H9 (cell line): ENCODE results near the gene DNAJC12. TPM values are rescaled to one million over a fixed set of nuclear protein-coding genes. Genes with fewer than 3 reads are reported as not detected.
"Not testable (repeated sequence)": the region's sequence is repeated elsewhere in the genome, so short reads cannot be mapped to it uniquely, and the experiment has no call there.

ENCODE experiments used
- DNase-seq: peaks from one replicate; pipeline ENCODE4 v3.0.0-alpha.2; 2017
- H2AFZ ChIP-seq: one replicate; pipeline ENCODE4 v1.6.1; 2013; ENCODE audit warnings: mild to moderate bottlenecking, low read length, control low read depth, moderate library complexity
- H2AK5ac ChIP-seq: 2 replicates; pipeline ENCODE4 v1.6.1; 2013; ENCODE audit warnings: low read length, control low read depth, mixed read lengths; ENCODE audit not compliant: insufficient read length
- H2BK120ac ChIP-seq: one replicate; pipeline ENCODE4 v1.6.1; 2013; ENCODE audit warnings: low read depth, mild to moderate bottlenecking, low read length, control low read depth, inconsistent platforms; ENCODE audit not compliant: poor library complexity, severe bottlenecking
- H2BK12ac ChIP-seq: 2 replicates; pipeline ENCODE4 v1.6.1; 2013; ENCODE audit warnings: low read length, control low read depth, mixed read lengths, low read depth; ENCODE audit not compliant: insufficient read length
- H2BK15ac ChIP-seq: 2 replicates; pipeline ENCODE4 v1.6.1; 2013; ENCODE audit warnings: low read depth, low read length, control low read depth
- H2BK20ac ChIP-seq: one replicate; pipeline ENCODE4 v1.6.1; 2013; ENCODE audit warnings: low read depth, mild to moderate bottlenecking, low read length, control low read depth, inconsistent platforms; ENCODE audit not compliant: poor library complexity, severe bottlenecking
- H2BK5ac ChIP-seq: 2 replicates; pipeline ENCODE4 v1.6.1; 2013; ENCODE audit warnings: low read length, control low read depth, mixed read lengths; ENCODE audit not compliant: insufficient read length
- H3K14ac ChIP-seq: 2 replicates; pipeline ENCODE4 v1.6.1; 2013; ENCODE audit warnings: low read length, control low read depth; ENCODE audit not compliant: insufficient read depth
- H3K18ac ChIP-seq: 2 replicates; pipeline ENCODE4 v1.6.1; 2013; ENCODE audit warnings: low read depth, mild to moderate bottlenecking, mixed read lengths, low read length, control low read depth; ENCODE audit not compliant: insufficient read length
- H3K23ac ChIP-seq: 2 replicates; pipeline ENCODE4 v1.6.1; 2013; ENCODE audit warnings: low read length, control low read depth, mixed read lengths, low read depth; ENCODE audit not compliant: insufficient read length
- H3K23me2 ChIP-seq: 2 replicates; pipeline ENCODE4 v1.6.1; 2013; ENCODE audit warnings: low read depth, mild to moderate bottlenecking, mixed read lengths, low read length, control low read depth; ENCODE audit not compliant: insufficient read length, poor library complexity, severe bottlenecking
- H3K27ac ChIP-seq: 2 replicates; pipeline ENCODE4 v1.5.1; 2013; ENCODE audit warnings: low read length, control low read depth, mixed read lengths, low read depth; ENCODE audit not compliant: insufficient read length
- H3K27me3 ChIP-seq: 2 replicates; pipeline ENCODE4 v1.6.1; 2013; ENCODE audit warnings: low read length, control low read depth, inconsistent platforms; ENCODE audit not compliant: insufficient read depth
- H3K4ac ChIP-seq: 2 replicates; pipeline ENCODE4 v1.6.1; 2013; ENCODE audit warnings: low read depth, mild to moderate bottlenecking, control low read depth, inconsistent platforms, low read length, moderate library complexity
- H3K4me1 ChIP-seq: 2 replicates; pipeline ENCODE4 v1.6.1; 2013; ENCODE audit warnings: low read length, control low read depth, inconsistent platforms; ENCODE audit not compliant: insufficient read depth
- H3K4me2 ChIP-seq: 2 replicates; pipeline ENCODE4 v1.6.1; 2013; ENCODE audit warnings: low read length, control low read depth, mixed read lengths; ENCODE audit not compliant: insufficient read length, insufficient read depth
- H3K56ac ChIP-seq: 2 replicates; pipeline ENCODE4 v1.6.1; 2013; ENCODE audit warnings: low read depth, mild to moderate bottlenecking, mixed read lengths, low read length, control low read depth; ENCODE audit not compliant: insufficient read length
- H3K79me1 ChIP-seq: 2 replicates; pipeline ENCODE4 v1.6.1; 2013; ENCODE audit warnings: low read depth, mild to moderate bottlenecking, moderate library complexity, low read length, control low read depth, inconsistent platforms; ENCODE audit not compliant: insufficient read depth, poor library complexity, severe bottlenecking
- H3K79me2 ChIP-seq: 2 replicates; pipeline ENCODE4 v1.6.1; 2013; ENCODE audit warnings: low read length, control low read depth, inconsistent platforms; ENCODE audit not compliant: insufficient read depth
- H3K9ac ChIP-seq: 2 replicates; pipeline ENCODE4 v1.6.1; 2013; ENCODE audit warnings: low read length, control low read depth, mixed read lengths; ENCODE audit not compliant: insufficient read length; ENCODE audit errors: extremely low read depth
- H3K9me3 ChIP-seq: one replicate; pipeline ENCODE4 v1.6.1; 2013; ENCODE audit warnings: low read depth, low read length, inconsistent platforms; ENCODE audit not compliant: control insufficient read depth
- H3T11ph ChIP-seq: one replicate; pipeline ENCODE4 v1.6.1; 2013; ENCODE audit warnings: mild to moderate bottlenecking, low read length, control low read depth, inconsistent platforms
- H4K20me1 ChIP-seq: one replicate; pipeline ENCODE4 v1.6.1; 2013; ENCODE audit not compliant: control insufficient read depth, insufficient read length, insufficient read depth
- H4K5ac ChIP-seq: 2 replicates; pipeline ENCODE4 v1.6.1; 2013; ENCODE audit warnings: low read depth, mild to moderate bottlenecking, mixed read lengths, low read length, control low read depth; ENCODE audit not compliant: insufficient read length
- H4K8ac ChIP-seq: replicated peaks from 2 replicates; pipeline ENCODE4 v1.6.1; 2013; ENCODE audit warnings: low read length, control low read depth, mixed read lengths, low read depth; ENCODE audit not compliant: insufficient read length
- H4K91ac ChIP-seq: 2 replicates; pipeline ENCODE4 v1.6.1; 2013; ENCODE audit warnings: low read depth, mild to moderate bottlenecking, moderate library complexity, mixed read lengths, low read length, control low read depth; ENCODE audit not compliant: insufficient read length
- H3K27ac Mint-ChIP-seq, 3 experiments: 2 replicates in 2 of 3; 3 replicates in 1 of 3; pipeline ENCODE4 v1.8.0; 2020 to 2021; ENCODE audit warnings: mixed read lengths in 3 of 3, mild to moderate bottlenecking in 1 of 3, moderate library complexity in 1 of 3
- H3K27me3 Mint-ChIP-seq: 2 replicates; pipeline ENCODE4 v1.8.0; 2021; ENCODE audit warnings: low read depth, mild to moderate bottlenecking, moderate library complexity, mixed read lengths
- H3K36me3 Mint-ChIP-seq, 3 experiments: 2 replicates in 2 of 3; 3 replicates in 1 of 3; pipeline ENCODE4 v1.8.0; 2020 to 2021; ENCODE audit warnings: low read depth in 3 of 3, mixed read lengths in 3 of 3; ENCODE audit not compliant: insufficient read depth in 1 of 3
- H3K4me1 Mint-ChIP-seq, 2 experiments: 2 replicates each; pipeline ENCODE4 v1.8.0; 2020; ENCODE audit warnings: mixed read lengths in 2 of 2
- H3K4me3 Mint-ChIP-seq, 2 experiments: 2 replicates in 1 of 2; 3 replicates in 1 of 2; pipeline ENCODE4 v1.8.0; 2020 to 2021; ENCODE audit warnings: mild to moderate bottlenecking in 2 of 2, mixed read lengths in 2 of 2, moderate library complexity in 1 of 2
- H3K9me3 Mint-ChIP-seq, 2 experiments: 2 replicates in 1 of 2; 3 replicates in 1 of 2; pipeline ENCODE4 v1.8.0; 2020; ENCODE audit warnings: mild to moderate bottlenecking in 2 of 2, mixed read lengths in 2 of 2, moderate library complexity in 1 of 2
- WGBS: extraction: QIAGEN DNeasy Blood & Tissue Kit; methylation state at CpG from one replicate; pipeline ENCODE4 v1.1.7; 2013; ENCODE audit warnings: missing lambda C conversion rate, low lambda C conversion rate, mixed read lengths; ENCODE audit not compliant: insufficient read length; ENCODE audit errors: extremely low coverage; 5-methylcytosine and 5-hydroxymethylcytosine counted together
- total RNA-seq: library from RNA; stranded (reverse); gene quantifications from 2 replicates; pipeline ENCODE4 v1.2.1, GENCODE V29; 2021
- TF ChIP-seq, protein P1 (sequence below): fragments of 200-600 bp; sonication (generic); conservative IDR thresholded peaks from 3 replicates; pipeline ENCODE4 v1.8.0; 2021; ENCODE audit warnings: antibody characterized with exemption, mild to moderate bottlenecking

DNAJC12 gene
- total RNA-seq, 1 experiment from 2014 or later: 0.85 TPM

GRCh38 chr10:67836488-67836887 lies 1.5 kb downstream of the DNAJC12 start:
- no peak overlapping the region for H4K8ac ChIP-seq
- no peak overlapping the region for H3K23ac ChIP-seq
- Mint-ChIP-seq H3K4me3 (no peak overlapping the region), H3K4me1 (peaks cover 2 to 8% of the 10 kb centered on the region in 2 experiments; a peak in 3 of 4 replicates), H3K27me3 (no peaks in the 10 kb centered on the region), H3K27ac (no peak overlapping the region), H3K36me3 (peaks cover 1 to 8% (median 3%) of the 10 kb centered on the region in 3 experiments; a peak in 4 of 7 replicates), H3K9me3 (peaks cover 5 to 7% of the 10 kb centered on the region in 2 experiments)
- H3K18ac ChIP-seq: no peak overlapping the region
- no peak overlapping the region for H3K9ac ChIP-seq
- H2BK12ac ChIP-seq: no peak overlapping the region
- no peak overlapping the region for H2BK20ac ChIP-seq
- H3K27me3 ChIP-seq: no peaks in the 10 kb centered on the region
- no peak overlapping the region for H3K27ac ChIP-seq
- no peaks in the 10 kb centered on the region for H3K9me3 ChIP-seq
- H2BK15ac ChIP-seq: no peak overlapping the region
- no peak overlapping the region for H3T11ph ChIP-seq
- no peak overlapping the region for H3K14ac ChIP-seq
- H2AK5ac ChIP-seq: no peak overlapping the region
- no peaks in the 10 kb centered on the region for H3K79me1 ChIP-seq
- H3K56ac ChIP-seq: no peak overlapping the region
- H3K4ac ChIP-seq: no peak overlapping the region
- WGBS: no CpG with 5 or more reads among the region's 2 CpGs
- no peaks in the 10 kb centered on the region; the same call in 1 of the 2 replicates for H3K4me1 ChIP-seq
- H2BK5ac ChIP-seq: no peak overlapping the region
- H2BK120ac ChIP-seq: no peak overlapping the region
- no peaks in the 10 kb centered on the region for H3K23me2 ChIP-seq
- H4K91ac ChIP-seq: no peak overlapping the region
- no peak for DNase-seq
- H2AFZ ChIP-seq: no peak overlapping the region
- no peak overlapping the region for H4K5ac ChIP-seq
- no peaks in the 10 kb centered on the region for H4K20me1 ChIP-seq
- H3K4me2 ChIP-seq: no peak overlapping the region
- H3K79me2 ChIP-seq: peaks cover 2% of the 10 kb centered on the region; the same call in 1 of the 2 replicates
- TF ChIP-seq, protein P1, sequence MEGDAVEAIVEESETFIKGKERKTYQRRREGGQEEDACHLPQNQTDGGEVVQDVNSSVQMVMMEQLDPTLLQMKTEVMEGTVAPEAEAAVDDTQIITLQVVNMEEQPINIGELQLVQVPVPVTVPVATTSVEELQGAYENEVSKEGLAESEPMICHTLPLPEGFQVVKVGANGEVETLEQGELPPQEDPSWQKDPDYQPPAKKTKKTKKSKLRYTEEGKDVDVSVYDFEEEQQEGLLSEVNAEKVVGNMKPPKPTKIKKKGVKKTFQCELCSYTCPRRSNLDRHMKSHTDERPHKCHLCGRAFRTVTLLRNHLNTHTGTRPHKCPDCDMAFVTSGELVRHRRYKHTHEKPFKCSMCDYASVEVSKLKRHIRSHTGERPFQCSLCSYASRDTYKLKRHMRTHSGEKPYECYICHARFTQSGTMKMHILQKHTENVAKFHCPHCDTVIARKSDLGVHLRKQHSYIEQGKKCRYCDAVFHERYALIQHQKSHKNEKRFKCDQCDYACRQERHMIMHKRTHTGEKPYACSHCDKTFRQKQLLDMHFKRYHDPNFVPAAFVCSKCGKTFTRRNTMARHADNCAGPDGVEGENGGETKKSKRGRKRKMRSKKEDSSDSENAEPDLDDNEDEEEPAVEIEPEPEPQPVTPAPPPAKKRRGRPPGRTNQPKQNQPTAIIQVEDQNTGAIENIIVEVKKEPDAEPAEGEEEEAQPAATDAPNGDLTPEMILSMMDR: no peak

DNA sequence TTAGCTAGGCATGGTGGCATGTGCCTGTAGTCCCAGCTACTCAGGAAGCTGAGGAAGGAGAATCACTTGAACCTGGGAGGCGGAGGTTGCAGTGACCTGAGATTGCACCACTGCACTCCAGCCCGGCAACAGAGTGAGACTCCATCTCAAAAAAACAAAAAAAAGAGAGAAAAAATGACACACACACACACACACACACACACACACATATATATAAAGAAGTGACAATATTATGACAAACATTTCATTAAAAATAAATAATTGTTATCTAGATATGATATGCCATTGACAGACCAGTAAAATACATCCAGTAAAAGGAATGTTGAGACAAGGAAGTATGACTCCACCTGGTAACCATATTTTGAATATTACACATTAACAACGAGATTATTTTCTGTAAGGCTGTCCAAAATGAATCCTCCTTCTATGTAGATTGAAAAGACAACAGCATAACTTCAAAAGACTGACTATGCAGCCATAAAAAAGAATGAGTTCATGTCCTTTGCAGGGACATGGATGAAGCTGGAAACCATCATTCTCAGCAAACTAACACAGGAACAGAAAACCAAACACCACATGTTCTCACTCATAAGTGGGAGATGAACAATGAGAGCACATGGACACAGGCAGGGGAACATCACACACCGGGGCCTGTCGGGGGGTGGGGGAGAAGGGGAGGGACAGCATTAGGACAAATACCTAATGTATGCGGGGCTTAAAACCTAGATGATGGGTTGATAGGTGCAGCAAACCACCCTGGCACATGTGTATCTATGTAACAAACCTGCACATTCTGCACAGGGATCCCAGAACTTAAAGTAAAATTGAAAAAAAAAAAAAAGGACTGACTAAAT lies 2.2 kb downstream of the DNAJC12 start:
- H3K27ac Mint-ChIP-seq, H3K9ac ChIP-seq, H4K91ac ChIP-seq, H3K79me1 ChIP-seq, H3K4me1 ChIP-seq, H2AK5ac ChIP-seq, H2BK120ac ChIP-seq, H3K23ac ChIP-seq, H3K27me3 ChIP-seq, H3K79me2 ChIP-seq, H3K9me3 Mint-ChIP-seq, H3K27me3 Mint-ChIP-seq, H3K27ac ChIP-seq, H3K36me3 Mint-ChIP-seq, H2AFZ ChIP-seq, H3T11ph ChIP-seq, H4K8ac ChIP-seq, H4K20me1 ChIP-seq, DNase-seq, H2BK12ac ChIP-seq, H3K18ac ChIP-seq, H2BK20ac ChIP-seq, H3K56ac ChIP-seq, H2BK15ac ChIP-seq, H3K23me2 ChIP-seq, H3K9me3 ChIP-seq, H4K5ac ChIP-seq, H2BK5ac ChIP-seq, H3K4me2 ChIP-seq, H3K4ac ChIP-seq, H3K4me1 Mint-ChIP-seq, H3K14ac ChIP-seq: not testable (repeated sequence)
- no CpG with 5 or more reads among the region's 6 CpGs for WGBS
- peak overlapping the region in 1 of 2 experiments; percentile 33; a peak in 2 of 5 replicates for H3K4me3 Mint-ChIP-seq
